ENCODE measurements around the gene FAM222A. TPM values are rescaled to one million over a fixed set of nuclear protein-coding genes. Genes with fewer than 3 reads are reported as not detected.

The FAM222A gene
- total RNA-seq, 1 experiment from 2014 or later = 1.6 TPM

GRCh38 chr12:109736552-109737108 is 23.0 kb downstream of the FAM222A start (continued):
- TF ChIP-seq IRF2 (CRISPR knock-in tag; IDR thresholded peaks at IDR 0.05; ENCODE audit: borderline replicate concordance, low read depth) (no peak), KAT7 (CRISPR knock-in tag; IDR thresholded peaks at IDR 0.05; ENCODE audit: borderline replicate concordance) (no peak), SP1 (CRISPR knock-in tag; conservative IDR thresholded peaks at IDR 0.05) (peak; percentile 69), TP53 (CRISPR knock-in tag; IDR thresholded peaks at IDR 0.05) (0 out of 2 replicates have a peak, but pooled peaks have one; percentile 32), USF2 (CRISPR knock-in tag; IDR thresholded peaks at IDR 0.05) (peak; percentile 33; the same call in 1 of the 2 replicates), TEAD1 (CRISPR knock-in tag; IDR thresholded peaks at IDR 0.05) (peak; percentile 83; the same call in 1 of the 2 replicates), ATF3 (CRISPR knock-in tag; conservative IDR thresholded peaks at IDR 0.05) (no peak), FOXK1 (CRISPR knock-in tag; IDR thresholded peaks at IDR 0.05) (peak; percentile 68), ZNF138 (CRISPR knock-in tag; conservative IDR thresholded peaks at IDR 0.05) (peak; percentile 40; the same call in 1 of the 2 replicates), SOX15 (CRISPR knock-in tag; IDR thresholded peaks at IDR 0.05) (no peak), ERG (CRISPR knock-in tag; IDR thresholded peaks at IDR 0.05) (no peak), ZNF219 (CRISPR knock-in tag; IDR thresholded peaks at IDR 0.05; ENCODE audit: borderline replicate concordance) (no peak), GRHL2 (CRISPR knock-in tag; IDR thresholded peaks at IDR 0.05; ENCODE audit: insufficient replicate concordance, severe bottlenecking) (no peak), GABPB1 (CRISPR knock-in tag; IDR thresholded peaks at IDR 0.05) (no peak), NR3C1 (CRISPR knock-in tag; conservative IDR thresholded peaks at IDR 0.05; ENCODE audit: low read depth) (no peak), ATF1 (CRISPR knock-in tag; IDR thresholded peaks at IDR 0.05) (peak; percentile 66; the same call in 1 of the 2 replicates), FOXP4 (CRISPR knock-in tag; IDR thresholded peaks at IDR 0.05) (peak; percentile 93), PRRX2 (CRISPR knock-in tag; IDR thresholded peaks at IDR 0.05) (no peak), JUN (CRISPR knock-in tag; IDR thresholded peaks at IDR 0.05) (no peak), HMGXB4 (CRISPR knock-in tag; IDR thresholded peaks at IDR 0.05) (no peak), ZSCAN18 (CRISPR knock-in tag; IDR thresholded peaks at IDR 0.05) (no peak), AR (CRISPR knock-in tag; IDR thresholded peaks at IDR 0.05) (no peak), ZNF512 (CRISPR knock-in tag; IDR thresholded peaks at IDR 0.05; ENCODE audit: borderline replicate concordance) (no peak), E2F4 (CRISPR knock-in tag; IDR thresholded peaks at IDR 0.05; ENCODE audit: borderline replicate concordance, low read depth) (no peak), TEAD4 (CRISPR knock-in tag; IDR thresholded peaks at IDR 0.05) (peak; percentile 36; the same call in 1 of the 2 replicates), ESRRA (CRISPR knock-in tag; IDR thresholded peaks at IDR 0.05; ENCODE audit: borderline replicate concordance) (no peak)

Data from WTC11 (cell line).